Activated B cell treated with CpG ODN at 0.5 μM for 24 hours (primary cell): ENCODE measurements around the gene MMP19. TPM values are rescaled to one million over a fixed set of nuclear protein-coding genes. Genes with fewer than 3 reads are reported as not detected.

Source experiments
- ATAC-seq: fragments of 200-7000 bp; cut with Tn5 transposase; one replicate; pipeline ENCODE4 v1.10.0; 2021; ENCODE audit warnings: low read depth, mild to moderate bottlenecking, moderate library complexity
- CTCF ChIA-PET: fragments of 350-600 bp; sonication (Branson Sonifier 250); formaldehyde crosslinking; loops from one replicate; lab custom pipeline; 2021; ENCODE audit warnings: antibody characterized with exemption; lab: Charles Lee
- POLR2A ChIA-PET: fragments of 350-600 bp; sonication (Branson Sonifier 250); formaldehyde crosslinking; loops from one replicate; lab custom pipeline; 2021; ENCODE audit warnings: antibody characterized with exemption; lab: Charles Lee
- DNase-seq: peaks from one replicate; pipeline ENCODE4 v3.0.0; 2022
- H3K27ac Mint-ChIP-seq: one replicate; pipeline ENCODE4 v1.8.0; 2020; ENCODE audit warnings: mixed read lengths
- H3K27me3 Mint-ChIP-seq: one replicate; pipeline ENCODE4 v1.8.0; 2021; ENCODE audit warnings: mixed read lengths
- H3K36me3 Mint-ChIP-seq: one replicate; pipeline ENCODE4 v1.8.0; 2021; ENCODE audit warnings: low read depth, mixed read lengths
- H3K4me1 Mint-ChIP-seq: one replicate; pipeline ENCODE4 v1.8.0; 2021; ENCODE audit warnings: mixed read lengths
- H3K4me3 Mint-ChIP-seq: one replicate; pipeline ENCODE4 v1.8.0; 2020; ENCODE audit warnings: mild to moderate bottlenecking, mixed read lengths
- H3K9me3 Mint-ChIP-seq: one replicate; pipeline ENCODE4 v1.8.0; 2020; ENCODE audit warnings: mixed read lengths
- intact Hi-C: fragments of 100-400 bp; cut with micrococcal nuclease; formaldehyde crosslinking; loops from one replicate; pipeline ENCODE4 v1.15.1; 2024
- total RNA-seq: library from RNA; stranded (reverse); gene quantifications from 2 replicates; pipeline ENCODE4 v1.2.3, GENCODE V29; 2022
- TF ChIP-seq, protein P1 (sequence below): fragments of 200-600 bp; IDR thresholded peaks from one replicate; pipeline ENCODE4 v1.8.0; 2022; ENCODE audit warnings: antibody characterized with exemption, mild to moderate bottlenecking

The MMP19 gene
- total RNA-seq, 1 donor from 2014 or later: 0.31 TPM

- ATAC-seq (no peak), DNase-seq (no peak)
- Mint-ChIP-seq H3K9me3 (no peaks in the 10 kb centered on the region), H3K4me3 (no peak overlapping the region), H3K36me3 (peaks cover 84% of the 10 kb centered on the region), H3K27ac (no peak overlapping the region), H3K27me3 (no peaks in the 10 kb centered on the region), H3K4me1 (no peaks in the 10 kb centered on the region)
- POLR2A ChIA-PET: no interaction called here
- intact Hi-C loops: no loop called here
- CTCF ChIA-PET: interaction anchor here (1.4 kb wide), 1 partner anchor 130 kb away, joined by 3 read pairs; no protein-coding TSS in a partner anchor
- TF ChIP-seq, protein P1, sequence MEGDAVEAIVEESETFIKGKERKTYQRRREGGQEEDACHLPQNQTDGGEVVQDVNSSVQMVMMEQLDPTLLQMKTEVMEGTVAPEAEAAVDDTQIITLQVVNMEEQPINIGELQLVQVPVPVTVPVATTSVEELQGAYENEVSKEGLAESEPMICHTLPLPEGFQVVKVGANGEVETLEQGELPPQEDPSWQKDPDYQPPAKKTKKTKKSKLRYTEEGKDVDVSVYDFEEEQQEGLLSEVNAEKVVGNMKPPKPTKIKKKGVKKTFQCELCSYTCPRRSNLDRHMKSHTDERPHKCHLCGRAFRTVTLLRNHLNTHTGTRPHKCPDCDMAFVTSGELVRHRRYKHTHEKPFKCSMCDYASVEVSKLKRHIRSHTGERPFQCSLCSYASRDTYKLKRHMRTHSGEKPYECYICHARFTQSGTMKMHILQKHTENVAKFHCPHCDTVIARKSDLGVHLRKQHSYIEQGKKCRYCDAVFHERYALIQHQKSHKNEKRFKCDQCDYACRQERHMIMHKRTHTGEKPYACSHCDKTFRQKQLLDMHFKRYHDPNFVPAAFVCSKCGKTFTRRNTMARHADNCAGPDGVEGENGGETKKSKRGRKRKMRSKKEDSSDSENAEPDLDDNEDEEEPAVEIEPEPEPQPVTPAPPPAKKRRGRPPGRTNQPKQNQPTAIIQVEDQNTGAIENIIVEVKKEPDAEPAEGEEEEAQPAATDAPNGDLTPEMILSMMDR: no peak
These were observed 53.6 kb downstream of the MMP19 start for GRCh38 chr12:55789171-55789570.

DNA sequence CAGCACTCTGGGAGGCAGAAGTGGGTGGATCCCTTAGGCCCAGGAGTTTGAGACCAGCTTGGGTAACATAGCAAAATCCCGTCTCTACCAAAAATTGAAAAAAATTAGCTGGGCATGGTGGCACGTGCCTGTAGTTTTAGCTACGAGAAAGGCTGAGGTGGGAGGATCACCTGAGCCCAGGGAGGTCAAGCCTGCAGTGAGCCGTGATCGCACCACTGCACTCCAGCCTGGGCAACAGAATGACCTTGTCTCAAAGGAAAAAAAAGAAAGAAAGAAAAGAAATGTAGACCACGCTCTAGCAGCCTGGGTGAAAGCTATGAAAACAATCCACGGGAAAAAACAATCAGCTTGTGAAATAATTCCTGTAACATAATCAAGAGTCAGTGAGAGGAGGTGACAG lies 54.2 kb downstream of the MMP19 start:
- Mint-ChIP-seq H3K27ac (no peak overlapping the region), H3K4me3 (no peak overlapping the region), H3K4me1 (no peaks in the 10 kb centered on the region), H3K9me3 (no peaks in the 10 kb centered on the region), H3K27me3 (no peaks in the 10 kb centered on the region), H3K36me3 (peaks cover 84% of the 10 kb centered on the region)
- POLR2A ChIA-PET: no interaction called here
- ATAC-seq: no peak
- CTCF ChIA-PET: interaction anchor here (1.4 kb wide), 1 partner anchor 130 kb away, joined by 3 read pairs; no protein-coding TSS in a partner anchor
- TF ChIP-seq, protein P1: no peak
- intact Hi-C loops: no loop called here
- no peak for DNase-seq

Other genes starting within 250 kb of the MMP19 start
- gene OR10P1, start 206.0 kb downstream of the MMP19 start, total RNA-seq: not detected in 2 replicates
- 1.4 and 2.1 TPM in 2 replicates for gene ITGA7, start 135.0 kb downstream of the MMP19 start, total RNA-seq
- 91.0 and 104 TPM in 2 replicates for gene BLOC1S1, start 126.9 kb downstream of the MMP19 start, total RNA-seq
- gene RDH5, start 122.5 kb downstream of the MMP19 start, total RNA-seq: 10.3 and 16.5 TPM in 2 replicates
- gene CD63, start 113.9 kb downstream of the MMP19 start, total RNA-seq: 104 and 111 TPM in 2 replicates
- 5.2 and 6.4 TPM in 2 replicates for gene GDF11, start 99.8 kb downstream of the MMP19 start, total RNA-seq
- 53.6 and 58.7 TPM in 2 replicates for gene SARNP, start 25.2 kb downstream of the MMP19 start, total RNA-seq
- 68.0 and 70.9 TPM in 2 replicates for gene ORMDL2, start 24.9 kb downstream of the MMP19 start, total RNA-seq
- gene DNAJC14, start 13.3 kb downstream of the MMP19 start, total RNA-seq: 34.2 and 37.4 TPM in 2 replicates
- gene PYM1, start 85.0 kb upstream of the MMP19 start, total RNA-seq: 39.6 and 41.7 TPM in 2 replicates
- 86.8 and 95.9 TPM in 2 replicates for gene DGKA, start 88.2 kb upstream of the MMP19 start, total RNA-seq
- gene PMEL, start 123.1 kb upstream of the MMP19 start, total RNA-seq: 0.27 TPM in 1 of 2 replicates, not detected in the other
- gene CDK2, start 123.9 kb upstream of the MMP19 start, total RNA-seq: 25.7 and 29.0 TPM in 2 replicates
- 82.1 and 83.8 TPM in 2 replicates for gene RAB5B, start 131.1 kb upstream of the MMP19 start, total RNA-seq
- 5.4 and 5.6 TPM in 2 replicates for gene SUOX, start 154.3 kb upstream of the MMP19 start, total RNA-seq
- gene IKZF4, start 178.1 kb upstream of the MMP19 start, total RNA-seq: 4.1 and 6.4 TPM in 2 replicates
- 23.9 and 28.1 TPM in 2 replicates for gene RPS26, start 199.0 kb upstream of the MMP19 start, total RNA-seq
- not detected in 2 replicates for gene ERBB3, start 237.2 kb upstream of the MMP19 start, total RNA-seq